Epithelial cell of proximal tubule (primary cell): ENCODE results near the gene UBL7. TPM values are rescaled to one million over a fixed set of nuclear protein-coding genes. Genes with fewer than 3 reads are reported as not detected.

Source experiments
- DNase-seq: peaks from one replicate; pipeline ENCODE4 v3.0.0-alpha.2; 2011; ENCODE audit warnings: low read depth
- H3K4me3 ChIP-seq: 2 replicates; pipeline ENCODE4 v1.5.1; 2011; ENCODE audit warnings: low read depth, mild to moderate bottlenecking, low read length
- CTCF ChIP-seq: conservative IDR thresholded peaks from 2 replicates; pipeline ENCODE4 v1.5.1; 2012; ENCODE audit warnings: low read depth, mild to moderate bottlenecking, low read length
- total RNA-seq: library from RNA; depleted of rRNA; stranded (reverse); fragments of >200 nt; gene quantifications from 2 replicates; pipeline ENCODE4 v1.2.3, GENCODE V29; 2015

UBL7 gene
- total RNA-seq, 1 donor from 2014 or later = 57.8 TPM

- no peak for TF ChIP-seq CTCF
- DNase-seq = no peak
- H3K4me3 ChIP-seq = no peak overlapping the region
Measured at GRCh38 chr15:74431116-74431515, 29.8 kb downstream of the UBL7 start.

GRCh38 chr15:74430510-74430951 lies 30.4 kb downstream of the UBL7 start:
- DNase-seq = no peak
- TF ChIP-seq CTCF = no peak
- no peak overlapping the region for H3K4me3 ChIP-seq

DNA sequence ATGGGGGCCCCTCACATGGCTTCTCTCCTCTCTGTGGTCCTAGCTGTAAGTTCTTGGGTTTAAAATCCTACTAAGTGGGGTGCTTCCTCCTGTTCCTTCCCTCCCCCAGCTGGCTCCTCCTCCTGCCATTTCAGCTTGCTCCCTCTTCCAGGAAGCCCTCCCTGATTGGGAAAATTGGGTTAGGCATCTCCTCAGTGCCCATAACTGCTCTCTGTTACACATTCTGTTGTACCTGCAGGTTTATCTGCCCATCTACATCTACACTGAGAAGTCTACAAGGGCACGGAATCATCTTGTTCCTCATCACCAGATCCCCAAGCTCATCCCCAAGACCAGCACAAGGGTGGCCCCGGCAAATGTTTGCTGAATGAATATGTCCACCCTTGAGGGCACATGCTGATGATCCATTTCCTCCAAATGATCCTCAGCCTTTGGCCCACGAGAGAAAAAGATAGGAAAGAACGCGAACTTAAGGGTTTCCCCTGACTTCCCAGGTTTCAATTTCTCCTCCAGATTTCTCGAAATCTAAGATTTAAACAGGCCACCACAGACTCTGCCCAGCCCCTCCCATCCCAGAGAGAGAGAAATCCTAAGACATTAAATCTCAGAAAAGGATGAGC lies 31.1 kb downstream of the UBL7 start:
- H3K4me3 ChIP-seq = no peak overlapping the region
- DNase-seq = no peak
- no peak for TF ChIP-seq CTCF

- no peak for TF ChIP-seq CTCF
- no peak for DNase-seq
- H3K4me3 ChIP-seq = no peak overlapping the region
Measured at GRCh38 chr15:74428970-74429780, 31.8 kb downstream of the UBL7 start.

GRCh38 chr15:74428442-74428787 lies 32.5 kb downstream of the UBL7 start:
- TF ChIP-seq CTCF = no peak
- H3K4me3 ChIP-seq = no peak overlapping the region
- no peak for DNase-seq

DNA sequence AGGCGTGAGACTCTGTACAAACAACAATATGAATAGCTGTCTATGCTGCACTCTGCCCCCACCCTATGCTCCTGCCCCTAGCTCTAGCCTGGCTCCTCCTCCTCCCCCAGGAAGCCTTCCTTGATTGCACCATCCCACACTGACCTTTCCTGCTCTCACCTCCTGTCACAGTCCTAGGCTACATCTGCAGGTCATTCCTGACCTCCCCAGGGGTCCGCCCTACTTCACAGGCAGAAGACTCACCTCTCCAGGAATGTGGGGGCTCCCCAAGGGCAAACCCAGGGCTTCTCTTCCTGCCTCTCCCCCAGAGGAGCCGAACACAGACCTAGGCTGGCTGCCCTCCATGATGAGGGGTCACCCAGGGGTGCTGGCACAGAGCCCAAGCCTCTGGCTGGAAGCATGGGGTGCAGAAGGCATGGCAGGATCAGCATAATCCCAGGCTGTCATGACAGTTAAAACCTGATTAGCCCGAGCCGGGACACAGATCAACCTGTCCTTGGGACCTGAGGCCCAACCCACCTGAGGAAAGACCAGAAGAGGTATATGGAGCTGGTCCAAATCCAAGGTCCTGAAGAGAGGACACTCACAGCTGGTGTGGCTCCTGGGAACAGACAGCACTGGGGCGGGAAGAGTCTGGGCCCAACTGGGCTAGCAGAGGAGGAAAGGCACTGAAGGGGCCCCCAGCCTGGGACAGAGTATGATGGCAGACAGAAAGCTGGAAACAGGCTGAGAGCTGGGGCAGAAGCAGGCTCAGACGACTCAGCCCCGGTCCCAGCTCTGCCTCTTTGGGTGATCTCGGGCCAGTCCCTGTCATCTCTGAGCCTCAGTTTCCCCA lies 33.1 kb downstream of the UBL7 start:
- no peak overlapping the region for H3K4me3 ChIP-seq
- no peak for DNase-seq
- TF ChIP-seq CTCF = no peak
